SU-DHL-6 (cell line): ENCODE results near the gene MARCKSL1.

ENCODE experiments used
- EZH2phosphoT487 ChIP-seq: fragments of 200-600 bp; sonication (generic), shearing (Covaris generic); conservative IDR thresholded peaks from 2 replicates; pipeline ENCODE4 v1.6.1; 2018; ENCODE audit warnings: mild to moderate bottlenecking, antibody characterized with exemption, low read length, moderate library complexity, mixed read lengths
- TF ChIP-seq, protein P1 (sequence below): fragments of 200-600 bp; sonication (generic); IDR thresholded peaks from one replicate; pipeline ENCODE4 v1.5.1; 2017; ENCODE audit warnings: antibody characterized with exemption, mild to moderate bottlenecking, low read length, moderate library complexity; ENCODE audit not compliant: insufficient read depth, poor library complexity, severe bottlenecking

DNA sequence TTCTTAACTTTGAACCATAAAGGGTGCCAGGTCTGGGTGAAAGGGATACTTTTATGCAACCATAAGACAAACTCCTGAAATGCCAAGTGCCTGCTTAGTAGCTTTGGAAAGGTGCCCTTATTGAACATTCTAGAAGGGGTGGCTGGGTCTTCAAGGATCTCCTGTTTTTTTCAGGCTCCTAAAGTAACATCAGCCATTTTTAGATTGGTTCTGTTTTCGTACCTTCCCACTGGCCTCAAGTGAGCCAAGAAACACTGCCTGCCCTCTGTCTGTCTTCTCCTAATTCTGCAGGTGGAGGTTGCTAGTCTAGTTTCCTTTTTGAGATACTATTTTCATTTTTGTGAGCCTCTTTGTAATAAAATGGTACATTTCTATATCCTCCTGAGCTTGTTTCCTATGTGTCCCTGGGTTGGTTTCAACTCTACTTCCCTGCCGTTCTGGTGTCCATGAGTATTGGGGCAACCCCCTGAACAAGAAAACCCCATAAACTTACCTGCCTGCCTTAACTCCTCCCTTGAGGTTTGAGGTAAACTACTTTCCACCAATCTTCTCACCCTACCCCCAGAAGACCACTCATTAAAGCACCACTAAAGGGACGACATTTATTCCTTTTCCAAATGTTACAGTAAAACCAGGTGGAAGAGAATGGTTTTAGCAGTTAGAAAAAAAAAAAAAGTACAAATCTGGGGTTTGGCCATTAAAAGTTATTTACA is 2.6 kb downstream of the MARCKSL1 start:
- TF ChIP-seq, protein P1, sequence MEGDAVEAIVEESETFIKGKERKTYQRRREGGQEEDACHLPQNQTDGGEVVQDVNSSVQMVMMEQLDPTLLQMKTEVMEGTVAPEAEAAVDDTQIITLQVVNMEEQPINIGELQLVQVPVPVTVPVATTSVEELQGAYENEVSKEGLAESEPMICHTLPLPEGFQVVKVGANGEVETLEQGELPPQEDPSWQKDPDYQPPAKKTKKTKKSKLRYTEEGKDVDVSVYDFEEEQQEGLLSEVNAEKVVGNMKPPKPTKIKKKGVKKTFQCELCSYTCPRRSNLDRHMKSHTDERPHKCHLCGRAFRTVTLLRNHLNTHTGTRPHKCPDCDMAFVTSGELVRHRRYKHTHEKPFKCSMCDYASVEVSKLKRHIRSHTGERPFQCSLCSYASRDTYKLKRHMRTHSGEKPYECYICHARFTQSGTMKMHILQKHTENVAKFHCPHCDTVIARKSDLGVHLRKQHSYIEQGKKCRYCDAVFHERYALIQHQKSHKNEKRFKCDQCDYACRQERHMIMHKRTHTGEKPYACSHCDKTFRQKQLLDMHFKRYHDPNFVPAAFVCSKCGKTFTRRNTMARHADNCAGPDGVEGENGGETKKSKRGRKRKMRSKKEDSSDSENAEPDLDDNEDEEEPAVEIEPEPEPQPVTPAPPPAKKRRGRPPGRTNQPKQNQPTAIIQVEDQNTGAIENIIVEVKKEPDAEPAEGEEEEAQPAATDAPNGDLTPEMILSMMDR: no peak
- TF ChIP-seq EZH2phosphoT487: no peak
